ENCODE data around the gene SPINT1.
"Not testable (repeated sequence)": the region's sequence is repeated elsewhere in the genome, so short reads cannot be mapped to it uniquely, and the experiment has no call there.

The SPINT1 gene

DNA sequence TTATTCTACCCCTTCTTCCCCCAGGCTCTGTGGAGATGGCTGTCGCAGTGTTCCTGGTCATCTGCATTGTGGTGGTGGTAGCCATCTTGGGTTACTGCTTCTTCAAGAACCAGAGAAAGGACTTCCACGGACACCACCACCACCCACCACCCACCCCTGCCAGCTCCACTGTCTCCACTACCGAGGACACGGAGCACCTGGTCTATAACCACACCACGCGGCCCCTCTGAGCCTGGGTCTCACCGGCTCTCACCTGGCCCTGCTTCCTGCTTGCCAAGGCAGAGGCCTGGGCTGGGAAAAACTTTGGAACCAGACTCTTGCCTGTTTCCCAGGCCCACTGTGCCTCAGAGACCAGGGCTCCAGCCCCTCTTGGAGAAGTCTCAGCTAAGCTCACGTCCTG is 12.9 kb downstream of the SPINT1 start:
- DNase-seq, result no peak
- in situ Hi-C loops (cut with HindIII; ENCODE audit: low pct_ligation_motif_present, low sequenced_read_pairs), result no loop called here
- Histone ChIP-seq H3K4me3 (ENCODE audit: low read depth, low read length) (no peak overlapping the region), H3K36me3 (replicated peaks) (no peaks in the 10 kb centered on the region), H3K27ac (no peak overlapping the region), H3K27me3 (replicated peaks) (no peaks in the 10 kb centered on the region)
- TF ChIP-seq, protein P1, sequence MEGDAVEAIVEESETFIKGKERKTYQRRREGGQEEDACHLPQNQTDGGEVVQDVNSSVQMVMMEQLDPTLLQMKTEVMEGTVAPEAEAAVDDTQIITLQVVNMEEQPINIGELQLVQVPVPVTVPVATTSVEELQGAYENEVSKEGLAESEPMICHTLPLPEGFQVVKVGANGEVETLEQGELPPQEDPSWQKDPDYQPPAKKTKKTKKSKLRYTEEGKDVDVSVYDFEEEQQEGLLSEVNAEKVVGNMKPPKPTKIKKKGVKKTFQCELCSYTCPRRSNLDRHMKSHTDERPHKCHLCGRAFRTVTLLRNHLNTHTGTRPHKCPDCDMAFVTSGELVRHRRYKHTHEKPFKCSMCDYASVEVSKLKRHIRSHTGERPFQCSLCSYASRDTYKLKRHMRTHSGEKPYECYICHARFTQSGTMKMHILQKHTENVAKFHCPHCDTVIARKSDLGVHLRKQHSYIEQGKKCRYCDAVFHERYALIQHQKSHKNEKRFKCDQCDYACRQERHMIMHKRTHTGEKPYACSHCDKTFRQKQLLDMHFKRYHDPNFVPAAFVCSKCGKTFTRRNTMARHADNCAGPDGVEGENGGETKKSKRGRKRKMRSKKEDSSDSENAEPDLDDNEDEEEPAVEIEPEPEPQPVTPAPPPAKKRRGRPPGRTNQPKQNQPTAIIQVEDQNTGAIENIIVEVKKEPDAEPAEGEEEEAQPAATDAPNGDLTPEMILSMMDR (IDR thresholded peaks at IDR 0.05; ENCODE audit: low read depth, low read length, missing control alignments), result no peak

DNA sequence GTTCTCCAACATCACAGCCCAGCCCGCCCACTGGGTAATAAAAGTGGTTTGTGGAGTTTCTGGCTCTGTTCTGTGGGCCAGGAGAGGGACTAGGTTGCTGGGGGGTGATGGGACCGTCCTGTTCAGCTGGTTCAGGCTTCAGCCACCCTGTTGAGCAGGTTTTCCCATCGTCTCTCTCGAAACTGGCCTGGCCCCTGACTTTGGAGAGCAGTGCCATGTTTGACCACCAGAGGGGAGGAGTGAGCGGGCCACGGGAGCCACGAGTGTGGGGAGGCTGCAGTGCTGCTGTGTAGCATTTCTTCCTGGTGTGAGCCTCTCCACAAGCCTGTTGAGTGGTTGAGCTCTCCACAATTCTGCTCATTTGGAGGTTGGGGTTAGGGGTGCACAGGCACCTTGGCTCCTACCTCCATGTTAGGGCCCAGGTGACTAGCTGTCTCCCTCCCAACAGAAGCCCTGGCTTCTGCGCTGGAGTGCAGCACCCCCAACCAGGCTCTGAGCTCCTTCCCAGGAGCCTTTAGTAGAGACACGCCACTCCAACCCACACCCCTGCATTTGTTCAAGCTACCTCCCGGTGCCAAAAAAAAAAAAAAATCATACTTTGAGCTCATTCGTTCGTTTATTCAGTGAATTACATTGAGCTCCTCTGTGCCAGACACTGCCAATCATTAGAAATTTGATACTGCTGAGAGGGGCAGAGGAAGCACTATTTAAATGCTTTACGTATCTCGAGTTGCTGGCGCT is 13.9 kb downstream of the SPINT1 start:
- H3K27ac ChIP-seq, result no peak overlapping the region
- peak; percentile 60 for DNase-seq
- no peak overlapping the region for H3K4me3 ChIP-seq (ENCODE audit: low read depth, low read length)
- no peaks in the 10 kb centered on the region for H3K36me3 ChIP-seq (replicated peaks)
- TF ChIP-seq, protein P1 (IDR thresholded peaks at IDR 0.05; ENCODE audit: low read depth, low read length, missing control alignments), result peak; percentile 99
- in situ Hi-C loops (cut with HindIII; ENCODE audit: low pct_ligation_motif_present, low sequenced_read_pairs), result no loop called here
- H3K27me3 ChIP-seq (replicated peaks), result no peaks in the 10 kb centered on the region

DNA sequence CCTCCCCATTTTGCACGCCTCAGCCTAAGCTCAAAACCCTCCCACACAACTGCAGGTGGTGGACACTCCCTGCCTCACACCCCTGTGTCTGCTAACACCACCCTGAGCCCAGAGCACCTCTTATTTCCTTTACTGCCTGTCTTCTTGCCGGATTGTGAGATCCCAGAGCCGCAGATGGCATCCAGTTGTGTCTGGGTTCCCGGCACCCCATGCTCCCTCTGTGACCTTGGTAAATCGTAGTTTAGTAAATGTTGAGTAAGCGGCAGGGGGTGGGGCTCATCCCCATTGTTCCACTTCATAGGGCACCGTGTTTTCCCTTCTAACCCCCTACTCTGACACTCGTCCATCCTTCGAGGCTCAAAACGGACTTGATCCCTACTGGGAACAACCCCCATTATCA is 14.9 kb downstream of the SPINT1 start:
- TF ChIP-seq, protein P1 (IDR thresholded peaks at IDR 0.05; ENCODE audit: low read depth, low read length, missing control alignments), result no peak
- no peak for DNase-seq
- H3K4me3 ChIP-seq (ENCODE audit: low read depth, low read length), result no peak overlapping the region
- no peaks in the 10 kb centered on the region for H3K27me3 ChIP-seq (replicated peaks)
- no peaks in the 10 kb centered on the region for H3K36me3 ChIP-seq (replicated peaks)
- no peak overlapping the region for H3K27ac ChIP-seq
- in situ Hi-C loops (cut with HindIII; ENCODE audit: low pct_ligation_motif_present, low sequenced_read_pairs), result no loop called here

DNA sequence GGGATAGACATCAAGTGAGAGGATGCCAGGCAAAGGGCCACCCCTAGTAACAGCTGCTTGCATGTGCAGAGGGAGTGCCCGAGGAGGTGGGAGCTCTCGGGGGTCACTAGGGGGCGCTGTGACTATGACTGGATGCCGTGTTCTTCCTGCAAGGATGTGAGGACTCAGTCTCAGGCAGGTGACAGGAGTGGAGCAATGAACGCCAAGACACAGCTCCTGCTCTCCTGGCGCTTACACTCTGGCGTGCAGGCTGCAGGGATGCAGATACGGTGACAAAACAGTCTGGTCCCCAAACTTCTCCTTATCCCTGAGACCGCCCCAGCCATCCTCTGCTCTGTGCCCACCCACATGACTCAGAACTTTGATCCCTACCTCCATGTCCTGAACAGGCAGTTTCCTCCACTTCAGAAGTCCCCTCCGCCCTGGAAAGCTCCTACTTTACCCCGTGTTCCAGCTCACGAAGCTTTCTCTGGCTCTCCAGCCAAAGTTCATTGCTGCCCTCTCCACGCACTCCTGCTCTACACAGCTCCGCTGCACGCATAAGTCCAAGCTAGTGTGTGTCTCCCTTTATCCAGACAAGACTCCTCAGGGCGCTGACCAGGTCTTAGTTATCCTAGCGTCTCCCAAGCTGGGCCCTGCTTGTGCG is 15.5 kb downstream of the SPINT1 start:
- H3K27me3 ChIP-seq (replicated peaks), result no peaks in the 10 kb centered on the region
- DNase-seq, result peak; percentile 74
- H3K4me3 ChIP-seq (ENCODE audit: low read depth, low read length), result no peak overlapping the region
- H3K27ac ChIP-seq, result no peak overlapping the region
- in situ Hi-C loops (cut with HindIII; ENCODE audit: low pct_ligation_motif_present, low sequenced_read_pairs), result no loop called here
- no peaks in the 10 kb centered on the region for H3K36me3 ChIP-seq (replicated peaks)
- TF ChIP-seq, protein P1 (IDR thresholded peaks at IDR 0.05; ENCODE audit: low read depth, low read length, missing control alignments), result peak; percentile 93

DNA sequence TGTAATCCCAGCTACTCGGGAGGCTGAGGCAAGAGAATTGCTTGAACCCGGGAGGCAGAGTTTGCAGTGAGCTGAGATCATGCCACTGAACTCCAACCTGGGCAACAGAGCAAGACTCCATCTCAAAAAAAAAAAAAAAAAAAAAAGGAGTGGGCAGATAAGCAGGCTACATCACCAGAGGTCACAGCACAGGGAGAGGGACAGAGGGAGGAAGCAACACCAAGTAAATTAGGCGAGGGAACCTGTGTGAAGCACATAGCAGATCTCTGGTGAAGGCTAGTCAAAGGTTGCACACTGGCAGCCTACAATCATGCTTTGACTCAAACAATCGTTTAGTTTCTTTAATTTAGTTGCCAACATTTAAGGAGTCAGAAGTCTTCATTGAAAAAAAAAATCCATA is 17.3 kb downstream of the SPINT1 start:
- in situ Hi-C loops (cut with HindIII; ENCODE audit: low pct_ligation_motif_present, low sequenced_read_pairs); DNase-seq; H3K27ac ChIP-seq; H3K27me3 ChIP-seq (replicated peaks); H3K4me3 ChIP-seq (ENCODE audit: low read depth, low read length); H3K36me3 ChIP-seq (replicated peaks): not testable (repeated sequence)

DNA sequence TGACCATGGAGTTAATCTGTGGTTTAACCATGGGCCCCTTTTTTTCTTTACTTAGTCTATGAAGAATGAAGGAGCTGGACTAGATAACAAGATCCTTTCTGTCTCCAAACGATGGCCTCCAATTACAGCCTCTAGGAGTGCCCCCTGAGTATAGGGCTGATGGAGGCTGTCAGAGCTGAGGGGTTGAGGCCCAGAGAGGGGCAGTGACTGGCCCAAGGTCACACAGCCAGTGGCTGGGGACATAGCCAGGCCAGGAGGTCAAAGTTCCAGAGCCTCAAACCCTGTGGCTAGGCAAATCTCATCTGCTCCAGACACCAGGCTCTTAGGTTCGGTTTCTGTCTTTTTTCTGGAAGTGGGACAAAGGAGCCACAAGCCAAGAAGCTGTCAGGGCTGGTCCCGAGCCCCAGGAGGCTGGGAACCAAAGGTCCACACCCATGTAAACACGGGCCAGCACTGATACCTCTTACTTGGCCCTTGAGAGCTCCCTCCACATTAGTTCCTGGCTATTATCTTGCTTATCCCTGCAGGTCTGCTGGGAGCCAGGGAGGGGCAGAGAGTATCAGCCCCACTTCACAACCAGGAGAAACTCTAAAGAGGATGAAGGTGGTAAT is 19.9 kb downstream of the SPINT1 start:
- TF ChIP-seq, protein P1 (IDR thresholded peaks at IDR 0.05; ENCODE audit: low read depth, low read length, missing control alignments), result no peak
- Histone ChIP-seq H3K4me3 (ENCODE audit: low read depth, low read length) (no peak overlapping the region), H3K27ac (no peak overlapping the region), H3K36me3 (replicated peaks) (no peaks in the 10 kb centered on the region), H3K27me3 (replicated peaks) (no peaks in the 10 kb centered on the region)
- in situ Hi-C loops (cut with HindIII; ENCODE audit: low pct_ligation_motif_present, low sequenced_read_pairs), result no loop called here
- no peak for DNase-seq

Data from brain microvascular endothelial cell (primary cell).